Caco-2 (cell line): ENCODE data around the gene EEF1E1. TPM values are rescaled to one million over a fixed set of nuclear protein-coding genes. Genes with fewer than 3 reads are reported as not detected.

Experiments used
- Bru-seq: library from RNA; stranded (reverse); fragments of 400-500 nt; gene quantifications from one replicate; lab custom pipeline; 2021; lab: Mats Ljungman, UMichigan
- BruChase-seq, 2 experiments: library from RNA; stranded (reverse); fragments of 400-500 nt; gene quantifications; one replicate each; lab custom pipeline; 2021; lab: Mats Ljungman, UMichigan
- BruUV-seq: library from RNA; stranded (reverse); fragments of 400-500 nt; replicated peaks from 2 replicates; lab custom pipeline; 2021; lab: Mats Ljungman, UMichigan
- CTCF ChIA-PET: fragments of 300-600 bp; sonication (Branson Sonifier 250); formaldehyde crosslinking; loops from one replicate; lab custom pipeline; 2022; ENCODE audit warnings: antibody characterized with exemption; lab: Charles Lee
- POLR2A ChIA-PET: fragments of 300-600 bp; sonication (Branson Sonifier 250); formaldehyde crosslinking; loops from one replicate; lab custom pipeline; 2022; ENCODE audit warnings: antibody characterized with exemption; lab: Charles Lee
- DNase-seq, 2 experiments: peaks; one replicate each; pipeline versions ENCODE4 v3.0.0 to v3.0.0-alpha.2; 2020 to 2022
- H3K27me3 ChIP-seq: replicated peaks from 2 replicates; pipeline ENCODE4 v1.6.0; 2011; ENCODE audit warnings: low read length; ENCODE audit not compliant: control insufficient read depth, insufficient read depth
- H3K36me3 ChIP-seq: 2 replicates; pipeline ENCODE4 v1.5.1; 2011; ENCODE audit warnings: low read length; ENCODE audit not compliant: control insufficient read depth, insufficient read depth
- H3K4me1 ChIP-seq: fragments of 250-450 bp; sonication (Bioruptor Pico); 2 replicates; pipeline ENCODE4 v1.5.1; 2020; ENCODE audit warnings: mild to moderate bottlenecking
- H3K4me3 ChIP-seq: 2 replicates; pipeline ENCODE4 v1.5.1; 2011; ENCODE audit warnings: low read depth, mild to moderate bottlenecking, control low read depth, low read length
- H3K9me3 ChIP-seq: fragments of 250-450 bp; sonication (Bioruptor Pico); 2 replicates; pipeline ENCODE4 v1.5.1; 2020; ENCODE audit warnings: mild to moderate bottlenecking, moderate library complexity
- H3K27ac Mint-ChIP-seq: one replicate; pipeline ENCODE4 v1.8.0; 2022; ENCODE audit warnings: mixed read lengths; ENCODE audit not compliant: unreplicated experiment
- H3K27me3 Mint-ChIP-seq: one replicate; pipeline ENCODE4 v1.8.0; 2022; ENCODE audit warnings: mixed read lengths; ENCODE audit not compliant: insufficient read depth, unreplicated experiment
- H3K36me3 Mint-ChIP-seq: one replicate; pipeline ENCODE4 v1.8.0; 2022; ENCODE audit warnings: mild to moderate bottlenecking, mixed read lengths; ENCODE audit not compliant: insufficient read depth, unreplicated experiment
- H3K4me1 Mint-ChIP-seq: one replicate; pipeline ENCODE4 v1.8.0; 2022; ENCODE audit warnings: low read depth, mixed read lengths; ENCODE audit not compliant: unreplicated experiment
- H3K4me3 Mint-ChIP-seq: one replicate; pipeline ENCODE4 v1.8.0; 2022; ENCODE audit warnings: mild to moderate bottlenecking, moderate library complexity, mixed read lengths; ENCODE audit not compliant: unreplicated experiment
- H3K9me3 Mint-ChIP-seq: one replicate; pipeline ENCODE4 v1.8.0; 2022; ENCODE audit warnings: mixed read lengths; ENCODE audit not compliant: unreplicated experiment
- CTCF ChIP-seq, 2 experiments: fragments of 200-600 bp in 1 of 2; IDR thresholded peaks; 1 replicate in 1 of 2; 2 replicates in 1 of 2; pipeline versions ENCODE4 v1.5.1 to v1.8.0; 2011 to 2022; ENCODE audit warnings: antibody characterized with exemption in 1 of 2, control low read depth in 1 of 2, inconsistent platforms in 1 of 2, low read depth in 1 of 2, low read length in 1 of 2, mild to moderate bottlenecking in 1 of 2, moderate library complexity in 1 of 2; ENCODE audit not compliant: insufficient read depth in 1 of 2, severe bottlenecking in 1 of 2, unreplicated experiment in 1 of 2
- intact Hi-C: fragments of 100-400 bp; cut with micrococcal nuclease; formaldehyde crosslinking; loops from one replicate; pipeline ENCODE4 v1.10.0; 2022; ENCODE audit not compliant: unreplicated experiment
- long read RNA-seq: library from polyadenylated mRNA; stranded (forward); transcript quantifications from one replicate; pipeline ENCODE4 v2.0.0, GENCODE V29; 2022
- total RNA-seq: library from RNA; stranded (reverse); gene quantifications from 2 replicates; pipeline ENCODE4 v1.2.3, GENCODE V29; 2022

The EEF1E1 gene
- total RNA-seq (60.3 TPM in 2 replicates), Bru-seq, nascent RNA (percentile 94 among the genes with signal in this experiment), BruChase-seq, experiment 1, labeled RNA remaining after a 2-hour chase (percentile 97 among the genes with signal in this experiment), BruChase-seq, experiment 2, labeled RNA remaining after a 6-hour chase (percentile 98 among the genes with signal in this experiment)
- long read RNA-seq, transcript EEF1E1-201 (4 exons, 1,077 nt): major isoform, 82 of 119 reads
- long read RNA-seq, transcript EEF1E1-205 (3 exons, 654 nt): minor isoform, 16 of 119 reads
- long read RNA-seq, partial matches to known transcripts: 16 of 119 reads
- long read RNA-seq, other reads (novel, unspliced or antisense): 4 of 119 reads

DNA sequence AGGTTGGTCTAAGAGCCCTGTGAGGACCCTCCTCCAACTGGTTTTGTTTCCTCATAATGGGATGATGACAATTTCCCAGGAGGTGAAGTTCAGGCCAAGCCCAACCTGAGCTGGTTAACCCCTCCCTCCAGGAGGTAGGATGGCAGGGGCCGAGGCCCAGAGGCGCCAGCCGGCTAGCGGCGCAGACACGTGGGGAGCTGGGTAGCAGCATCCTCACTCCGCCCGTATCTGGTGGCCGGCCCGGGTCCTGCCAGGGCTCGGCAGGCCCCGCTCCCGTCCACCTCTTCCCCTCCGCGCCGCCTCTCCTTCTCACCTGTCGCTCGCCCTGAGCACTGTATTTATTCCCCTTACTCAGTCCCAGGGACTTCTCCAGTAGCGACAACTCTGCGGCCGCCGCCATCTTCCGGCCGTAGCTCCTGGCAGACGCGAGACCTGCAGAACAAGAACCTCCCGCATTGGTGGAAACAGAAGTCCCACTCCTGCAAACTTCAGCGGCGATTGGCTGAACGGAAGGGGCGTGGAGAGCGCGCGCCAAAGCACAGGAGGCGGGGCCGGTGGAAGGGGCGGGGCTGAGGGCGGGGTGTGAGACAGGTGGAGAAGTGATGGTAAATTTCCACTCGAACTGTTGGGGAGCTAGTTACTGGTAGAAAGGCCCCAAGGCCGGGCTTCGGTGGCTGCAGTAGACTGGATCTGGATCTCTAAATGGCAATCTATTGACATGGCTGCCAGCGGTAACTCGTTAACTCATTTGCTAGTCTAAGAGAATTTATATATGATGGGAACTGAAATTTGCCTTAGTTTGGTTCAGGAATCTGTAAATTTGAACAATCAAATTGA, at the start of gene EEF1E1:
Gene EEF1E1, minus strand, starts transcription at position 427 of the 837 bp plus-strand sequence. Its CDS starts 27 bp downstream, at position 400.
- no TSS peak for BruUV-seq
- peaks cover 8% of the 10 kb centered on the region; the same call in 1 of the 2 replicates for H3K4me1 ChIP-seq
- peaks cover 14% of the 10 kb centered on the region for H3K9me3 Mint-ChIP-seq
- CTCF ChIA-PET: interaction anchor here (0.5 to 1.5 kb wide), 8 partner anchors 13 to 454 kb away, joined by 3 to 10 read pairs (median 5); partner anchors contain the start of genes BLOC1S5 and BMP6
- peak within 1 kb of the TSS; percentile 89 for H3K27ac Mint-ChIP-seq
- peaks cover 3% of the 10 kb centered on the region; the same call in 1 of the 2 replicates for H3K36me3 ChIP-seq
- peak within 1 kb of the TSS; percentile 88 for H3K4me3 Mint-ChIP-seq
- POLR2A ChIA-PET: interaction anchor here (0.5 to 1.5 kb wide), 12 partner anchors 13 to 1125 kb away, joined by 3 to 19 read pairs (median 6); partner anchors contain the start of gene BLOC1S5
- DNase-seq: peak; percentile 94 to 98
- intact Hi-C loops: loop anchor here (1.0 kb wide), 2 partner anchors 22 to 38 kb away; partner anchors contain the start of gene BLOC1S5
- peaks cover 32% of the 10 kb centered on the region for H3K36me3 Mint-ChIP-seq
- H3K27me3 ChIP-seq: no peaks in the 10 kb centered on the region
- H3K27me3 Mint-ChIP-seq: no peaks in the 10 kb centered on the region
- no peaks in the 10 kb centered on the region for H3K4me1 Mint-ChIP-seq
- H3K4me3 ChIP-seq: peak within 1 kb of the TSS; percentile 80
- no peak for TF ChIP-seq CTCF (IDR thresholded peaks at IDR 0.05; ENCODE audit: insufficient read depth in 1 of 2, low read depth in 1 of 2, low read length in 1 of 2, severe bottlenecking in 1 of 2, unreplicated experiment in 1 of 2)
- no peaks in the 10 kb centered on the region for H3K9me3 ChIP-seq

GRCh38 chr6:8149350-8149749, 47.0 kb upstream of the EEF1E1 start:
- CTCF ChIA-PET: no interaction called here
- H3K27ac Mint-ChIP-seq: no peak overlapping the region
- no peaks in the 10 kb centered on the region for H3K9me3 ChIP-seq

More at GRCh38 chr6:8149350-8149749, 47.0 kb upstream of the EEF1E1 start:
- Mint-ChIP-seq H3K27me3 (no peaks in the 10 kb centered on the region), H3K4me3 (no peak overlapping the region), H3K4me1 (peaks cover 6% of the 10 kb centered on the region), H3K9me3 (peaks cover 10% of the 10 kb centered on the region), H3K36me3 (no peaks in the 10 kb centered on the region)
- Histone ChIP-seq H3K4me1 (peaks cover 4% of the 10 kb centered on the region), H3K4me3 (no peak overlapping the region), H3K36me3 (no peaks in the 10 kb centered on the region), H3K27me3 (no peaks in the 10 kb centered on the region)
- DNase-seq: no peak
- intact Hi-C loops: no loop called here
- POLR2A ChIA-PET: no interaction called here
- no TSS peak for BruUV-seq
- TF ChIP-seq CTCF (IDR thresholded peaks at IDR 0.05; ENCODE audit: insufficient read depth in 1 of 2, low read depth in 1 of 2, low read length in 1 of 2, severe bottlenecking in 1 of 2, unreplicated experiment in 1 of 2): no peak
